SK-N-SH treated with all-trans-retinoic acid at 6 μM for 48 hours (cell line): Measurements from ENCODE around the gene CDH4.

Experiments
- ATAC-seq: fragments of 200-7000 bp; cut with Tn5 transposase; 3 replicates; pipeline ENCODE4 v1.9.1; 2020; ENCODE audit warnings: mild to moderate bottlenecking, moderate library complexity
- ARNTL ChIP-seq: fragments of 450-650 bp; formaldehyde crosslinking; IDR thresholded peaks from 2 replicates; pipeline ENCODE4 v1.5.0; 2020; ENCODE audit warnings: low read depth, mild to moderate bottlenecking, moderate library complexity, borderline replicate concordance
- BACH2 ChIP-seq: fragments of 250-450 bp; sonication (Bioruptor Pico); IDR thresholded peaks from 2 replicates; pipeline ENCODE4 v1.9.0; 2021; ENCODE audit warnings: mild to moderate bottlenecking, borderline replicate concordance
- CREB5 ChIP-seq: fragments of 250-450 bp; sonication (Bioruptor Pico); IDR thresholded peaks from 2 replicates; pipeline ENCODE4 v1.5.1; 2020; ENCODE audit warnings: low read depth, mild to moderate bottlenecking, moderate library complexity
- CSDC2 ChIP-seq: fragments of 250-450 bp; sonication (Bioruptor Pico); IDR thresholded peaks from 2 replicates; pipeline ENCODE4 v1.5.0; 2020; ENCODE audit warnings: mild to moderate bottlenecking, moderate library complexity
- CSRNP3 ChIP-seq: fragments of 250-450 bp; sonication (Bioruptor Pico); IDR thresholded peaks from 2 replicates; pipeline ENCODE4 v1.5.1; 2021; ENCODE audit warnings: mild to moderate bottlenecking, moderate library complexity
- ESRRG ChIP-seq: fragments of 250-450 bp; sonication (Bioruptor Pico); IDR thresholded peaks from 2 replicates; pipeline ENCODE4 v1.6.1; 2021; ENCODE audit warnings: mild to moderate bottlenecking
- GLIS3 ChIP-seq: fragments of 250-450 bp; sonication (Bioruptor Pico); IDR thresholded peaks from 2 replicates; pipeline ENCODE4 v1.5.0; 2020; ENCODE audit warnings: mild to moderate bottlenecking, moderate library complexity
- ISL1 ChIP-seq: fragments of 250-450 bp; sonication (Bioruptor Pico); IDR thresholded peaks from 2 replicates; pipeline ENCODE4 v2.1.2; 2022; ENCODE audit warnings: mild to moderate bottlenecking, moderate library complexity
- OSR1 ChIP-seq: fragments of 250-450 bp; sonication (Bioruptor Pico); IDR thresholded peaks from 2 replicates; pipeline ENCODE4 v1.8.0; 2022; ENCODE audit warnings: moderate library complexity, mild to moderate bottlenecking, inconsistent platforms
- PATZ1 ChIP-seq: fragments of 250-450 bp; sonication (Bioruptor Pico); IDR thresholded peaks from 2 replicates; pipeline ENCODE4 v1.8.0; 2020; ENCODE audit warnings: mild to moderate bottlenecking, moderate library complexity, borderline replicate concordance
- POU6F1 ChIP-seq: fragments of 250-450 bp; sonication (Bioruptor Pico); IDR thresholded peaks from 2 replicates; pipeline ENCODE4 v1.8.0; 2021; ENCODE audit warnings: low read depth, mild to moderate bottlenecking, moderate library complexity, borderline replicate concordance
- PPARA ChIP-seq: fragments of 250-450 bp; sonication (Bioruptor Pico); IDR thresholded peaks from 2 replicates; pipeline ENCODE4 v1.5.0; 2020; ENCODE audit warnings: mild to moderate bottlenecking, borderline replicate concordance
- RARB ChIP-seq: fragments of 250-450 bp; sonication (Bioruptor Pico); IDR thresholded peaks from 2 replicates; pipeline ENCODE4 v1.8.0; 2021; ENCODE audit warnings: mild to moderate bottlenecking, moderate library complexity
- SNAI2 ChIP-seq: fragments of 250-450 bp; sonication (Bioruptor Pico); IDR thresholded peaks from 2 replicates; pipeline ENCODE4 v1.5.0; 2020; ENCODE audit warnings: mild to moderate bottlenecking, moderate library complexity
- TCF4 ChIP-seq: fragments of 250-450 bp; sonication (Bioruptor Pico); IDR thresholded peaks from 2 replicates; pipeline ENCODE4 v1.8.0; 2021; ENCODE audit warnings: mild to moderate bottlenecking, moderate library complexity, borderline replicate concordance
- TOX ChIP-seq: fragments of 250-450 bp; sonication (Bioruptor Pico); IDR thresholded peaks from 2 replicates; pipeline ENCODE4 v1.8.0; 2021; ENCODE audit warnings: mild to moderate bottlenecking, moderate library complexity, borderline replicate concordance
- TSHZ2 ChIP-seq: fragments of 250-450 bp; sonication (Bioruptor Pico); IDR thresholded peaks from 2 replicates; pipeline ENCODE4 v1.5.0; 2020; ENCODE audit warnings: mild to moderate bottlenecking, moderate library complexity
- ZC3H10 ChIP-seq: fragments of 250-450 bp; sonication (Bioruptor Pico); IDR thresholded peaks from 2 replicates; pipeline ENCODE4 v1.5.1; 2021; ENCODE audit warnings: mild to moderate bottlenecking, moderate library complexity
- ZFP30 ChIP-seq: fragments of 450-650 bp; formaldehyde crosslinking; IDR thresholded peaks from 2 replicates; pipeline ENCODE4 v1.5.0; 2022; ENCODE audit warnings: mild to moderate bottlenecking, moderate library complexity
- ZNF565 ChIP-seq: fragments of 450-650 bp; formaldehyde crosslinking; conservative IDR thresholded peaks from 2 replicates; pipeline ENCODE4 v1.5.0; 2020; ENCODE audit warnings: low read depth, mild to moderate bottlenecking, moderate library complexity
- ZNF70 ChIP-seq: fragments of 450-650 bp; formaldehyde crosslinking; IDR thresholded peaks from 2 replicates; pipeline ENCODE4 v1.5.0; 2020; ENCODE audit warnings: mild to moderate bottlenecking, moderate library complexity

Gene CDH4

GRCh38 chr20:61976263-61976643 lies 724.2 kb downstream of the CDH4 start:
- TF ChIP-seq PATZ1 (CRISPR knock-in tag): no peak
- TF ChIP-seq TOX (CRISPR knock-in tag): no peak
- TF ChIP-seq TCF4 (CRISPR knock-in tag): no peak
- TF ChIP-seq RARB (CRISPR knock-in tag): no peak
- TF ChIP-seq CSRNP3 (CRISPR knock-in tag): no peak
- TF ChIP-seq ISL1 (CRISPR knock-in tag): no peak
- no peak for ATAC-seq

- ATAC-seq: no peak
- TF ChIP-seq TSHZ2 (CRISPR knock-in tag) (no peak), PPARA (CRISPR knock-in tag) (no peak), ARNTL (no peak), CREB5 (no peak), POU6F1 (CRISPR knock-in tag) (no peak), TOX (CRISPR knock-in tag) (no peak), SNAI2 (CRISPR knock-in tag) (no peak), ZNF565 (CRISPR knock-in tag) (no peak), ZNF70 (CRISPR knock-in tag) (no peak), TCF4 (CRISPR knock-in tag) (no peak), CSRNP3 (CRISPR knock-in tag) (no peak), ZC3H10 (CRISPR knock-in tag) (no peak), CSDC2 (no peak), ZFP30 (CRISPR knock-in tag) (no peak), OSR1 (CRISPR knock-in tag) (no peak), BACH2 (CRISPR knock-in tag) (no peak)
- TF ChIP-seq, all 23 proteins: peak for 0
Observed at GRCh38 chr20:61976644-61977418, 724.8 kb downstream of the CDH4 start.

GRCh38 chr20:61977419-61977786 lies 725.3 kb downstream of the CDH4 start:
- no peak for ATAC-seq
- TF ChIP-seq CSRNP3 (CRISPR knock-in tag): no peak
- TF ChIP-seq PPARA (CRISPR knock-in tag): no peak
- TF ChIP-seq ESRRG: no peak
- no peak for TF ChIP-seq CSDC2
- TF ChIP-seq ZC3H10 (CRISPR knock-in tag): no peak
- TF ChIP-seq GLIS3 (CRISPR knock-in tag): no peak
- no peak for TF ChIP-seq OSR1 (CRISPR knock-in tag)
- TF ChIP-seq RARB (CRISPR knock-in tag): no peak
- TF ChIP-seq, all 23 proteins: peak for 0
